A673 (cell line): ENCODE results near the gene ZSCAN20.

Experiments used
- EZH2 ChIP-seq: fragments of 200-600 bp; sonication (generic); IDR thresholded peaks from 2 replicates; pipeline ENCODE4 v1.6.1; 2017; ENCODE audit warnings: borderline replicate concordance, low read depth, mild to moderate bottlenecking, mixed read lengths, antibody characterized with exemption, low read length; ENCODE audit not compliant: poor library complexity, severe bottlenecking
- TF ChIP-seq, protein P1 (sequence below): fragments of 300-800, 200-600 bp; sonication (generic); conservative IDR thresholded peaks from 2 replicates; pipeline ENCODE4 v1.5.1; 2017; ENCODE audit warnings: low read depth, mild to moderate bottlenecking, antibody characterized with exemption, low read length, moderate library complexity, mixed read lengths

DNA sequence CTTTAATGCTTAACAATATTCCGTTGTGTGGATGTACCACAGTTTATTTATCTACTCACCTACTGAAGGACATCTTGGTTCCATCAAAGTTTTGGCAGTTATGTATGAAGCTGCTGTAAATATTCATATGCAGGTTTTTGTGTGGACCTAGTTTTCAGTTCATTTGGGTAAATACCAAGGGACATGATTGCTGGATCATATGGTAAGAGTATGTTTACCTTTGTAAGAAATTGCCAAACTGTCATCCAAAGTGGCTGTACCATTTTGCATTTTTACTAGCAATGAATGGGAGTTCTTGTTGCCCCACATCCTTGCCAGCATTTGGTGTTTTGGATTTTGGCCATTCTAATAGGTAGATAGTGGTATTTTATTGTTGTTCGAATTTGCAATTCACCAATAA is 10.0 kb downstream of the ZSCAN20 start:
- TF ChIP-seq, protein P1, sequence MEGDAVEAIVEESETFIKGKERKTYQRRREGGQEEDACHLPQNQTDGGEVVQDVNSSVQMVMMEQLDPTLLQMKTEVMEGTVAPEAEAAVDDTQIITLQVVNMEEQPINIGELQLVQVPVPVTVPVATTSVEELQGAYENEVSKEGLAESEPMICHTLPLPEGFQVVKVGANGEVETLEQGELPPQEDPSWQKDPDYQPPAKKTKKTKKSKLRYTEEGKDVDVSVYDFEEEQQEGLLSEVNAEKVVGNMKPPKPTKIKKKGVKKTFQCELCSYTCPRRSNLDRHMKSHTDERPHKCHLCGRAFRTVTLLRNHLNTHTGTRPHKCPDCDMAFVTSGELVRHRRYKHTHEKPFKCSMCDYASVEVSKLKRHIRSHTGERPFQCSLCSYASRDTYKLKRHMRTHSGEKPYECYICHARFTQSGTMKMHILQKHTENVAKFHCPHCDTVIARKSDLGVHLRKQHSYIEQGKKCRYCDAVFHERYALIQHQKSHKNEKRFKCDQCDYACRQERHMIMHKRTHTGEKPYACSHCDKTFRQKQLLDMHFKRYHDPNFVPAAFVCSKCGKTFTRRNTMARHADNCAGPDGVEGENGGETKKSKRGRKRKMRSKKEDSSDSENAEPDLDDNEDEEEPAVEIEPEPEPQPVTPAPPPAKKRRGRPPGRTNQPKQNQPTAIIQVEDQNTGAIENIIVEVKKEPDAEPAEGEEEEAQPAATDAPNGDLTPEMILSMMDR, result no peak
- TF ChIP-seq EZH2, result no peak
